ENCODE data around the gene RGS19.
A peak's percentile ranks its signal among the peaks of the same experiment; 100 is the strongest.
"Not testable (repeated sequence)": the region's sequence is repeated elsewhere in the genome, so short reads cannot be mapped to it uniquely, and the experiment has no call there.

Gene RGS19

GRCh38 chr20:64092258-64093012 lies 13.1 kb upstream of the RGS19 start:
- no peak for DNase-seq

- DNase-seq, result no peak
Observed at GRCh38 chr20:64091770-64092169, 12.5 kb upstream of the RGS19 start.

- DNase-seq, result no peak
Observed at GRCh38 chr20:64091340-64091739, 12.0 kb upstream of the RGS19 start.

- no peak for DNase-seq
Observed at GRCh38 chr20:64090165-64090564, 10.8 kb upstream of the RGS19 start.

- not testable (repeated sequence) for DNase-seq
Observed at GRCh38 chr20:64088586-64088985, 9.3 kb upstream of the RGS19 start.

- not testable (repeated sequence) for DNase-seq
Observed at GRCh38 chr20:64087226-64087825, 8.0 kb upstream of the RGS19 start.

- no peak for DNase-seq
Observed at GRCh38 chr20:64086801-64087200, 7.5 kb upstream of the RGS19 start.

- DNase-seq, result no peak
Observed at GRCh38 chr20:64084685-64085152, 5.4 kb upstream of the RGS19 start.

- no peak for DNase-seq
Observed at GRCh38 chr20:64083804-64084684, 4.7 kb upstream of the RGS19 start, which contains the start of gene LKAAEAR1. TSS of gene LKAAEAR1 (minus strand) at chr20:64084398. CDS start at chr20:64084219, 179 bp downstream.

GRCh38 chr20:64083378-64083803 lies 4.1 kb upstream of the RGS19 start:
- DNase-seq, result peak; percentile 74

- DNase-seq, result no peak
Observed at GRCh38 chr20:64082820-64083377, 3.6 kb upstream of the RGS19 start.

- no peak for DNase-seq
Observed at GRCh38 chr20:64082126-64082731, 2.9 kb upstream of the RGS19 start.

- no peak for DNase-seq
Observed at GRCh38 chr20:64081624-64081964, 2.3 kb upstream of the RGS19 start.

GRCh38 chr20:64080813-64081623 lies 1.7 kb upstream of the RGS19 start:
- DNase-seq, result no peak

- DNase-seq, result no peak
Observed at GRCh38 chr20:64080013-64080812, 895 bp upstream of the RGS19 start, which contains the start of gene OPRL1. TSS of gene OPRL1 (plus strand) at chr20:64080082. CDS start at chr20:64092721, 12,639 bp downstream.

- no peak for DNase-seq
Observed at GRCh38 chr20:64078934-64079272, 415 bp downstream of the RGS19 start.

GRCh38 chr20:64077876-64078551 lies 1.3 kb downstream of the RGS19 start:
- no peak for DNase-seq

- no peak for DNase-seq
Observed at GRCh38 chr20:64077541-64077875, 1.8 kb downstream of the RGS19 start.

- DNase-seq, result no peak
Observed at GRCh38 chr20:64077094-64077493, 2.2 kb downstream of the RGS19 start.

All from fibroblast of skin of right biceps (primary cell).